GM12801 (cell line): ENCODE results near the gene CCDC85B.

ENCODE experiments used
- CTCF ChIP-seq: IDR thresholded peaks from one replicate; pipeline ENCODE4 v1.5.1; 2011; ENCODE audit warnings: control low read depth; ENCODE audit not compliant: insufficient read length; ENCODE audit errors: extremely low read depth

The CCDC85B gene

GRCh38 chr11:65868076-65868667, 22.3 kb upstream of the CCDC85B start:
- TF ChIP-seq CTCF = no peak

DNA sequence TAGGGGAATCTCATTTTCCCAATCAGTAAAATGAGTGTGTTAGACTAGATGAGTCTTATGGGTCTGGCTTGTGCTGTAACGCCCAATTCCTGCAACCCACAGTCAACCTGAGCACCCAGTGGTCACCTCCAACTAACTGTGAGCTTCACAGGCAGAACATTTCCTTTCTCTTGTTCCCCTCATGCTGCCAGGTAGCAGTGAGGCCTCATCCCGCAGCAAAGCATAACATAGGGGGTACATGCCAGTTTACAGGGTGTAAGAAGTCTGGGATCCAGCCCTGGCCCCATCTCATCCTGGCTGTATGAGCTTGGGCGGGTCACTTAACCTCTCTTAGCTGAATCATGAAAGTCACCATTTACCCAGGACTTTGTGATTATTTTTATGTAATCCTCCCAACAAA, 21.6 kb upstream of the CCDC85B start:
- TF ChIP-seq CTCF = no peak

DNA sequence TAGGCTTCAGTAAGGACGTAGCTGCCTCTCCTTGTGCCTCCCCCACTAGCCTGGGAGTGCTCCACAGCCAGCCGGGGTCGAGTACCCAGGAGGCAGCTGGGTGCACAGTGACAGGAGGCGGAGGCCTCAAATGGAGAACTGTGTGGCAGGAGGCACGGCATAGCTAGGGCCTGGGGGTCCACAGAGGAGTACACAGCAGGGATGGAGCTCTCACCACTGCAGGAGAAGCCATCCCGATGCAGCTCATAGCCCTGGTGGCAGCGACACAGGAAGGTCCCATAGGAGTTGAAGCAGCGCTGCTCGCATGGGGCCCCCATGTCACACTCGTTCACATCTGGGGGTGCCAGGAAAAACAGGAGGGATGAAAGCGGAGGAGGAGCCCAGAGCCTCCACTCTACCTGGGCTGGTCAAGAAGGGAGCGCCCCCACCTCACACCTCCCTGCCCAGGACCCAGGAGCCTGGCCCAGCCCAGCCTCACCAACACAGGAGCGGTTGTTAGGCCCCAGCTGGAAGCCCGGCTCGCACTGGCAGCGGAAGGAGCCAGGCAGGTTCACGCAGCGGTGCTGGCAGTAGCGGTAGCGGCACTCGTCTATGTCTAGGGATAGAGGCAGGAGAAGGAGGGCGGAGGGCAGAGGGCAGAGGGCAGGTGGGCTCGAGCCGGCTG, 20.7 kb upstream of the CCDC85B start:
- no peak for TF ChIP-seq CTCF

DNA sequence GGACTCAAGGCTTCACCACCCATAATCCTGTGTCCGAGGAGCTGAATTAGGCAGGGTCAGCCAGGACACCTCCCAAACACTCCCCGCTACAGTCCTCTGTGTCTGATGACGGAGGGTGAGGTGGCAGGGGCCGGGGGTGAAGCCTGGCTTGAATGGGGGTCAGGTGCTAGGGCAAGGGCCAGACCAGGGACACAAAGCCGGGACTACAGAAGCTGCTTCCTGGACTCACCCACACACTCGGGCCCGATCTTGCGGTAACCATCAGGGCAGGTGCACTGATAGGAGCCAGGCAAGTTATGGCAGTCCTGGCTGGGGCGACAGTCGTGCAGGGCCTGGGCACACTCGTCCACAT, 20.2 kb upstream of the CCDC85B start:
- TF ChIP-seq CTCF = no peak

GRCh38 chr11:65870706-65871681, 19.5 kb upstream of the CCDC85B start:
- TF ChIP-seq CTCF = no peak

DNA sequence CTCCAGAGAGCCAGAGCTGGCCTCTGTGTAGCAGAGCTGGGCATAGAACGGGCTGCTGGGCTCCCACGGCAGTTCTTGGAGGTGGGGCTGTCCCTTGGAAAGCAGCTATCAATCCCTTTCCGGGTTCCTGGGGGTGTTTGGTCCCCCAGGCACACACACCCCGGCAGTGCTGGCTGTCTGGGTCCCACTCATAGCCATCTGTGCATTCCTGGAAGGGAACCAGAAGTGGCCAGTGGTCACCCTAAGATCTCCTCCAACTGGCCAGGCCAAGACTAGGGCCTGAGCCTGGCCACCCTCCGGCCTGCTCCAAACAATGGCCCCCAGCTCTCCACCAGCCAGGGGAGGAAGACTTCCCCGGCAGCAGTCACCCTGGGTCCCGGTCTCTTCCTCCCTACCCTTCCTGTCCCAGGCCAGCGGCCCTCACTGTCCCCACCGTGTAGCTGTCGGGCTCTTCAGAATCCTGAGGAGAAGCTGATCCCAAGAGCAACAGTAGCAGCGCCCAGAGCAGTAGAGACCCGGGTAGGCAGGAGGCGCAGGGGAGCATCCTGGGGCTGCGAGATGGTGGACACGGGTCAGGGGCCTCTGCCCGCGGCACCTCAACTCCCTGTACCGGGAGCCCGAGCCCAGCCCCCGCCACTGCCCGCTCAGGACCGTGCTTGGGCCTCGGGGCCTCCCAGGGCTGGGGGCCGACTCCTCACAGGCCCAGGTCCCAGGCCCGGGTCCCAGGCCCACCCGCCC, 18.5 kb upstream of the CCDC85B start:
- no peak for TF ChIP-seq CTCF
